PC-3 (cell line): ENCODE data around the gene PRKN. TPM values are rescaled to one million over a fixed set of nuclear protein-coding genes. Genes with fewer than 3 reads are reported as not detected.

Experiments
- ATAC-seq: fragments of 200-7000 bp; cut with Tn5 transposase; 2 replicates; pipeline ENCODE4 v1.9.1; 2020; ENCODE audit warnings: mild to moderate bottlenecking, moderate library complexity
- BruUV-seq: library from RNA; stranded (reverse); fragments of 400-500 nt; replicated peaks from 2 replicates; lab custom pipeline; 2021; lab: Mats Ljungman, UMichigan
- CTCF ChIA-PET: fragments of 300-600 bp; sonication (Branson Sonifier 250); formaldehyde crosslinking; loops from one replicate; lab custom pipeline; 2022; ENCODE audit warnings: antibody characterized with exemption; lab: Charles Lee
- POLR2A ChIA-PET: fragments of 300-600 bp; sonication (Branson Sonifier 250); formaldehyde crosslinking; loops from one replicate; lab custom pipeline; 2022; ENCODE audit warnings: antibody characterized with exemption; ENCODE audit not compliant: unreplicated experiment; lab: Charles Lee
- DNase-seq: peaks from one replicate; pipeline ENCODE4 v3.0.0-alpha.2; 2015
- H2AFZ ChIP-seq: fragments of 300-600 bp; sonication (generic); 2 replicates; pipeline ENCODE4 v1.6.0; 2016; ENCODE audit warnings: antibody characterized with exemption, low read length
- H3F3A ChIP-seq: fragments of 300-600 bp; sonication (generic); one replicate; pipeline ENCODE4 v1.6.0; 2017; ENCODE audit warnings: antibody characterized with exemption, low read length, control low read depth, mild to moderate bottlenecking; ENCODE audit not compliant: unreplicated experiment
- H3K27ac ChIP-seq: fragments of 300-600 bp; sonication (generic); 2 replicates; pipeline ENCODE4 v1.5.1; 2016; ENCODE audit warnings: mild to moderate bottlenecking, low read length
- H3K27me3 ChIP-seq: fragments of 300-600 bp; sonication (generic); 2 replicates; pipeline ENCODE4 v1.6.1; 2016; ENCODE audit warnings: low read length, mixed read lengths
- H3K36me3 ChIP-seq: fragments of 300-600 bp; sonication (generic); 2 replicates; pipeline ENCODE4 v1.6.1; 2016; ENCODE audit warnings: low read depth, mixed run types, low read length, mixed read lengths
- H3K4me1 ChIP-seq: fragments of 300-600 bp; sonication (generic); 2 replicates; pipeline ENCODE4 v1.5.1; 2016; ENCODE audit warnings: low read length; ENCODE audit not compliant: insufficient read depth
- H3K4me2 ChIP-seq: fragments of 300-600 bp; sonication (generic); 2 replicates; pipeline ENCODE4 v1.6.0; 2016; ENCODE audit warnings: low read length
- H3K4me3 ChIP-seq: fragments of 300-600 bp; sonication (generic); 2 replicates; pipeline ENCODE4 v1.5.1; 2016; ENCODE audit warnings: mild to moderate bottlenecking, low read length, mixed read lengths
- H3K79me2 ChIP-seq: fragments of 300-600 bp; sonication (generic); 2 replicates; pipeline ENCODE4 v1.6.1; 2017; ENCODE audit warnings: low read length, mixed read lengths
- H3K9ac ChIP-seq: fragments of 300-600 bp; sonication (generic); 2 replicates; pipeline ENCODE4 v1.6.0; 2016; ENCODE audit warnings: mild to moderate bottlenecking, low read length
- H3K9me2 ChIP-seq: fragments of 300-600 bp; sonication (generic); replicated peaks from 2 replicates; pipeline ENCODE4 v1.6.1; 2016; ENCODE audit warnings: mixed run types, low read length, mixed read lengths
- H3K9me3 ChIP-seq: fragments of 300-600 bp; sonication (generic); 2 replicates; pipeline ENCODE4 v1.6.1; 2016; ENCODE audit warnings: low read length, mixed read lengths
- H4K20me1 ChIP-seq: fragments of 300-600 bp; sonication (generic); 2 replicates; pipeline ENCODE4 v1.6.1; 2016; ENCODE audit warnings: low read length, mixed read lengths
- CTCF ChIP-seq: fragments of 300-600 bp; sonication (generic); conservative IDR thresholded peaks from 2 replicates; pipeline ENCODE4 v1.5.1; 2017; ENCODE audit warnings: antibody characterized with exemption, low read depth, mild to moderate bottlenecking, low read length
- EZH2 ChIP-seq: fragments of 300-600 bp; sonication (generic); IDR thresholded peaks from one replicate; pipeline ENCODE4 v1.6.1; 2017; ENCODE audit warnings: antibody characterized with exemption, mild to moderate bottlenecking, low read length; ENCODE audit not compliant: unreplicated experiment
- EZH2phosphoT487 ChIP-seq: fragments of 300-600 bp; sonication (generic); IDR thresholded peaks from 2 replicates; pipeline ENCODE4 v1.6.1; 2018; ENCODE audit warnings: mild to moderate bottlenecking, antibody characterized with exemption, low read length, borderline replicate concordance
- intact Hi-C: fragments of 100-400 bp; cut with micrococcal nuclease; formaldehyde crosslinking; loops from 2 replicates; pipeline ENCODE4 v1.9.0; 2023
- total RNA-seq: library from RNA; depleted of rRNA; stranded (reverse); fragments of >200 nt; gene quantifications from 2 replicates; pipeline ENCODE4 v1.2.3, GENCODE V29; 2014

PRKN gene
- total RNA-seq, 1 experiment from 2014 or later, result not detected

DNA sequence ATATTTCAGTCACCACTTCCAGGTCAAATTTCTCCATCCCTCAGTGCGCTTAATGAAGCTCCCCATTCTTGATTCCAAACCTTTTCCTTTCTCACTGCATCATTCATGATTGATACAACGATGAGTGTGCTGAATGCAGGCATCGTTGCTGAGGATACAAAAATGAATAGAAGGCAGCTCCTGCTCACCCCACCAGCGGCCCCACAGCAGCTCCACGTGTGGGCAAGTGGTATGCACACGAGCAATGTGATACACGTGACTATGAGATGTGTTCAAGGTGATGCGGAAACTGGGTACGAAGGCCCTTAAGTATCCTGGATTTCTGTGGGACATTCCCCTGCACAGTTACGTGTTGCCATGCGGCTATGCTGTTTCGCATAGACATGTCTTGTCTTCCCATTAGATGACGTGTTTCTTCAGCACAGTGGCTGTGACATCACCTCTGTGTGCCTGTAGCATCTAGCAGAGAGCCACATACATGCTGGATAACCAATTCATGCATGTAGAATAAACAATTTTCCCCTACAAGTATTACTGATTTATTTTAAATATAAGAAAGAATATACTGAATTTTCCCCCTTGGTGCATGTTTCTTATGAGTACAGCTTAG, 1193.2 kb downstream of the PRKN start:
- no peak overlapping the region for H3K27ac ChIP-seq
- H3K79me2 ChIP-seq, result no peaks in the 10 kb centered on the region
- H3K9me2 ChIP-seq, result no peaks in the 10 kb centered on the region
- H3F3A ChIP-seq, result no peaks in the 10 kb centered on the region
- no peaks in the 10 kb centered on the region for H3K9me3 ChIP-seq
- no peak overlapping the region for H2AFZ ChIP-seq
- H3K36me3 ChIP-seq, result no peaks in the 10 kb centered on the region
- no peaks in the 10 kb centered on the region for H4K20me1 ChIP-seq
- intact Hi-C loops, result no loop called here
- H3K27me3 ChIP-seq, result peaks cover 89% of the 10 kb centered on the region
- TF ChIP-seq CTCF (no peak), EZH2phosphoT487 (no peak), EZH2 (no peak)
- POLR2A ChIA-PET, result no interaction called here
- H3K9ac ChIP-seq, result no peak overlapping the region
- ATAC-seq (no peak), DNase-seq (no peak)
- no TSS peak for BruUV-seq
- H3K4me3 ChIP-seq, result no peak overlapping the region
- no peaks in the 10 kb centered on the region for H3K4me1 ChIP-seq
- CTCF ChIA-PET, result no interaction called here
- no peak overlapping the region for H3K4me2 ChIP-seq

GRCh38 chr6:161533266-161533665, 1194.3 kb downstream of the PRKN start:
- H3K4me3 ChIP-seq, result no peak overlapping the region
- intact Hi-C loops, result no loop called here
- H2AFZ ChIP-seq, result no peak overlapping the region
- no peak for TF ChIP-seq CTCF
- no peaks in the 10 kb centered on the region for H3F3A ChIP-seq
- no peaks in the 10 kb centered on the region for H3K79me2 ChIP-seq
- H3K9me2 ChIP-seq, result no peaks in the 10 kb centered on the region
- H3K4me1 ChIP-seq, result no peaks in the 10 kb centered on the region
- no peak overlapping the region for H3K4me2 ChIP-seq
- ChIA-PET CTCF (no interaction called here), POLR2A (no interaction called here)
- no peaks in the 10 kb centered on the region for H3K9me3 ChIP-seq
- H4K20me1 ChIP-seq, result no peaks in the 10 kb centered on the region
- no peak overlapping the region for H3K9ac ChIP-seq
- no peak for DNase-seq
- peaks cover 89% of the 10 kb centered on the region for H3K27me3 ChIP-seq
- no peaks in the 10 kb centered on the region for H3K36me3 ChIP-seq
- BruUV-seq, result no TSS peak
- no peak for ATAC-seq
- no peak overlapping the region for H3K27ac ChIP-seq

GRCh38 chr6:161532536-161532935, 1195.0 kb downstream of the PRKN start:
- Histone ChIP-seq H3K79me2 (no peaks in the 10 kb centered on the region), H3K4me2 (no peak overlapping the region), H2AFZ (no peak overlapping the region), H3K9me3 (no peaks in the 10 kb centered on the region), H3K9me2 (no peaks in the 10 kb centered on the region), H3K4me1 (no peaks in the 10 kb centered on the region), H3K36me3 (no peaks in the 10 kb centered on the region), H4K20me1 (no peaks in the 10 kb centered on the region), H3F3A (no peaks in the 10 kb centered on the region), H3K27ac (no peak overlapping the region), H3K9ac (no peak overlapping the region), H3K4me3 (no peak overlapping the region), H3K27me3 (peaks cover 89% of the 10 kb centered on the region)
- no TSS peak for BruUV-seq
- CTCF ChIA-PET, result no interaction called here
- intact Hi-C loops, result no loop called here
- no peak for DNase-seq
- no peak for TF ChIP-seq EZH2
- TF ChIP-seq CTCF, result no peak
- no peak for TF ChIP-seq EZH2phosphoT487
- ATAC-seq, result no peak
- POLR2A ChIA-PET, result no interaction called here
